WTC11 (cell line): Measurements from ENCODE around the gene PCNX1.

Experiments used
- CREB1 ChIP-seq: sonication (generic); formaldehyde crosslinking; IDR thresholded peaks from 2 replicates; pipeline ENCODE4 v1.8.0; 2023; ENCODE audit warnings: mild to moderate bottlenecking, missing genetic modification reagents
- ELF4 ChIP-seq: sonication (generic); formaldehyde crosslinking; IDR thresholded peaks from 2 replicates; pipeline ENCODE4 v1.8.1; 2022; ENCODE audit warnings: low read depth, mild to moderate bottlenecking, moderate library complexity, missing genetic modification reagents
- EMX1 ChIP-seq: fragments of 250-450 bp; sonication (Bioruptor Pico); IDR thresholded peaks from 2 replicates; pipeline ENCODE4 v1.8.0; 2021; ENCODE audit warnings: mild to moderate bottlenecking
- FOXK1 ChIP-seq: sonication (generic); formaldehyde crosslinking; IDR thresholded peaks from 2 replicates; pipeline ENCODE4 v1.8.0; 2022; ENCODE audit warnings: mild to moderate bottlenecking, moderate library complexity, missing genetic modification reagents
- GABPB1 ChIP-seq: sonication (generic); formaldehyde crosslinking; IDR thresholded peaks from 2 replicates; pipeline ENCODE4 v1.8.1; 2023; ENCODE audit warnings: mild to moderate bottlenecking, missing genetic modification reagents
- RORB ChIP-seq: fragments of 250-450 bp; sonication (Bioruptor Pico); IDR thresholded peaks from 2 replicates; pipeline ENCODE4 v1.9.0; 2021; ENCODE audit warnings: mild to moderate bottlenecking
- TP53 ChIP-seq: sonication (generic); formaldehyde crosslinking; IDR thresholded peaks from 2 replicates; pipeline ENCODE4 v1.8.1; 2023; ENCODE audit warnings: mild to moderate bottlenecking, missing genetic modification reagents
- ZBTB21 ChIP-seq: sonication (generic); formaldehyde crosslinking; IDR thresholded peaks from 2 replicates; pipeline ENCODE4 v1.8.1; 2023; ENCODE audit warnings: mild to moderate bottlenecking, missing genetic modification reagents, borderline replicate concordance
- ZNF263 ChIP-seq: sonication (generic); formaldehyde crosslinking; IDR thresholded peaks from 2 replicates; pipeline ENCODE4 v1.8.1; 2022; ENCODE audit warnings: low read depth, mild to moderate bottlenecking, moderate library complexity, missing genetic modification reagents
- TF ChIP-seq, protein P1 (sequence below): sonication (generic); formaldehyde crosslinking; IDR thresholded peaks from 2 replicates; pipeline ENCODE4 v1.8.0; 2022; ENCODE audit warnings: mild to moderate bottlenecking, missing genetic modification reagents
- TF ChIP-seq, protein P2 (sequence below): fragments of 200-600 bp; IDR thresholded peaks from 2 replicates; pipeline ENCODE4 v1.8.0; 2022; ENCODE audit warnings: antibody characterized with exemption
- TF ChIP-seq, protein P3 (sequence below): sonication (generic); formaldehyde crosslinking; IDR thresholded peaks from 2 replicates; pipeline ENCODE4 v1.8.1; 2022; ENCODE audit warnings: low read depth, missing genetic modification reagents, borderline replicate concordance

DNA sequence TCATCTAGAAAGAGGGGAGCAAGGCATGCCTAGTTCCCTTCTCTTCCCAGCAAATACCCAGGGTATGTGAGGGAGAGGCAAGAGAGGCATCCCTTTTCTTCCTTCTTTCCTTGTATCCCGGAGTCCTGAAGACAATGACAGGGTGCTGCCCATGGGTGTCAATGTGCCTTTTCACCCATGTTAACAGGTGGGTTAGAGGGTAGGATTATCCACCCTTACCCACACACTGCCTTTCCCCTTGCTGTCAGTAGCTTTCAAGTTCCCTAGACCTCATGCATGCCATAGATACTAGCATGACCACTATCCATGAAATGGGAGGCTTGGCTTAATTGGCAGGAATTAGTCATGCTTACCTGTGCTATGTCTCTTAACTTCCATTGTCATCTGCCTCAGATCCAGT, 36.3 kb upstream of the PCNX1 start:
- TF ChIP-seq, protein P1, sequence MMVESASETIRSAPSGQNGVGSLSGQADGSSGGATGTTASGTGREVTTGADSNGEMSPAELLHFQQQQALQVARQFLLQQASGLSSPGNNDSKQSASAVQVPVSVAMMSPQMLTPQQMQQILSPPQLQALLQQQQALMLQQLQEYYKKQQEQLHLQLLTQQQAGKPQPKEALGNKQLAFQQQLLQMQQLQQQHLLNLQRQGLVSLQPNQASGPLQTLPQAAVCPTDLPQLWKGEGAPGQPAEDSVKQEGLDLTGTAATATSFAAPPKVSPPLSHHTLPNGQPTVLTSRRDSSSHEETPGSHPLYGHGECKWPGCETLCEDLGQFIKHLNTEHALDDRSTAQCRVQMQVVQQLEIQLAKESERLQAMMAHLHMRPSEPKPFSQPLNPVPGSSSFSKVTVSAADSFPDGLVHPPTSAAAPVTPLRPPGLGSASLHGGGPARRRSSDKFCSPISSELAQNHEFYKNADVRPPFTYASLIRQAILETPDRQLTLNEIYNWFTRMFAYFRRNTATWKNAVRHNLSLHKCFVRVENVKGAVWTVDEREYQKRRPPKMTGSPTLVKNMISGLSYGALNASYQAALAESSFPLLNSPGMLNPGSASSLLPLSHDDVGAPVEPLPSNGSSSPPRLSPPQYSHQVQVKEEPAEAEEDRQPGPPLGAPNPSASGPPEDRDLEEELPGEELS (CRISPR knock-in tag) = no peak
- TF ChIP-seq ZBTB21 (CRISPR knock-in tag) (no peak), ZNF263 (CRISPR knock-in tag) (no peak), EMX1 (CRISPR knock-in tag) (no peak), TP53 (CRISPR knock-in tag) (no peak), FOXK1 (CRISPR knock-in tag) (no peak), GABPB1 (CRISPR knock-in tag) (no peak), ELF4 (CRISPR knock-in tag) (no peak), RORB (CRISPR knock-in tag) (no peak), CREB1 (CRISPR knock-in tag) (no peak)
- TF ChIP-seq, protein P2, sequence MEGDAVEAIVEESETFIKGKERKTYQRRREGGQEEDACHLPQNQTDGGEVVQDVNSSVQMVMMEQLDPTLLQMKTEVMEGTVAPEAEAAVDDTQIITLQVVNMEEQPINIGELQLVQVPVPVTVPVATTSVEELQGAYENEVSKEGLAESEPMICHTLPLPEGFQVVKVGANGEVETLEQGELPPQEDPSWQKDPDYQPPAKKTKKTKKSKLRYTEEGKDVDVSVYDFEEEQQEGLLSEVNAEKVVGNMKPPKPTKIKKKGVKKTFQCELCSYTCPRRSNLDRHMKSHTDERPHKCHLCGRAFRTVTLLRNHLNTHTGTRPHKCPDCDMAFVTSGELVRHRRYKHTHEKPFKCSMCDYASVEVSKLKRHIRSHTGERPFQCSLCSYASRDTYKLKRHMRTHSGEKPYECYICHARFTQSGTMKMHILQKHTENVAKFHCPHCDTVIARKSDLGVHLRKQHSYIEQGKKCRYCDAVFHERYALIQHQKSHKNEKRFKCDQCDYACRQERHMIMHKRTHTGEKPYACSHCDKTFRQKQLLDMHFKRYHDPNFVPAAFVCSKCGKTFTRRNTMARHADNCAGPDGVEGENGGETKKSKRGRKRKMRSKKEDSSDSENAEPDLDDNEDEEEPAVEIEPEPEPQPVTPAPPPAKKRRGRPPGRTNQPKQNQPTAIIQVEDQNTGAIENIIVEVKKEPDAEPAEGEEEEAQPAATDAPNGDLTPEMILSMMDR = no peak
- TF ChIP-seq, protein P3, sequence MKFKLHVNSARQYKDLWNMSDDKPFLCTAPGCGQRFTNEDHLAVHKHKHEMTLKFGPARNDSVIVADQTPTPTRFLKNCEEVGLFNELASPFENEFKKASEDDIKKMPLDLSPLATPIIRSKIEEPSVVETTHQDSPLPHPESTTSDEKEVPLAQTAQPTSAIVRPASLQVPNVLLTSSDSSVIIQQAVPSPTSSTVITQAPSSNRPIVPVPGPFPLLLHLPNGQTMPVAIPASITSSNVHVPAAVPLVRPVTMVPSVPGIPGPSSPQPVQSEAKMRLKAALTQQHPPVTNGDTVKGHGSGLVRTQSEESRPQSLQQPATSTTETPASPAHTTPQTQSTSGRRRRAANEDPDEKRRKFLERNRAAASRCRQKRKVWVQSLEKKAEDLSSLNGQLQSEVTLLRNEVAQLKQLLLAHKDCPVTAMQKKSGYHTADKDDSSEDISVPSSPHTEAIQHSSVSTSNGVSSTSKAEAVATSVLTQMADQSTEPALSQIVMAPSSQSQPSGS (CRISPR knock-in tag) = no peak
